Muscle layer of duodenum (tissue), 2 donors: ENCODE data around the gene RAD51B.

ENCODE experiments used
- H3K27ac ChIP-seq: one replicate; pipeline ENCODE4 v1.7.0; 2013; ENCODE audit warnings: mild to moderate bottlenecking, low read length
- H3K27me3 ChIP-seq: one replicate; pipeline ENCODE4 v1.7.0; 2013; ENCODE audit warnings: low read depth, mild to moderate bottlenecking, control low read depth, low read length
- H3K36me3 ChIP-seq, 2 donors: one replicate each; pipeline ENCODE4 v1.7.0; 2013; ENCODE audit warnings: low read length in 2 of 2, control low read depth in 1 of 2, mild to moderate bottlenecking in 1 of 2; ENCODE audit not compliant: insufficient read depth in 2 of 2, control insufficient read depth in 1 of 2
- H3K4me1 ChIP-seq, 2 donors: one replicate each; pipeline ENCODE4 v1.7.0; 2013; ENCODE audit warnings: low read length in 2 of 2, mild to moderate bottlenecking in 2 of 2, control low read depth in 1 of 2, moderate library complexity in 1 of 2; ENCODE audit not compliant: insufficient read depth in 2 of 2, control insufficient read depth in 1 of 2
- H3K4me3 ChIP-seq, 2 donors: one replicate each; pipeline ENCODE4 v1.7.0; 2013; ENCODE audit warnings: low read length in 2 of 2, low read depth in 1 of 2, mild to moderate bottlenecking in 1 of 2
- H3K9me3 ChIP-seq, 2 donors: one replicate each; pipeline ENCODE4 v1.7.0; 2013; ENCODE audit warnings: low read length in 2 of 2, control low read depth in 1 of 2, mild to moderate bottlenecking in 1 of 2; ENCODE audit not compliant: control insufficient read depth in 1 of 2
- donor health status: healthy.

Gene RAD51B

DNA sequence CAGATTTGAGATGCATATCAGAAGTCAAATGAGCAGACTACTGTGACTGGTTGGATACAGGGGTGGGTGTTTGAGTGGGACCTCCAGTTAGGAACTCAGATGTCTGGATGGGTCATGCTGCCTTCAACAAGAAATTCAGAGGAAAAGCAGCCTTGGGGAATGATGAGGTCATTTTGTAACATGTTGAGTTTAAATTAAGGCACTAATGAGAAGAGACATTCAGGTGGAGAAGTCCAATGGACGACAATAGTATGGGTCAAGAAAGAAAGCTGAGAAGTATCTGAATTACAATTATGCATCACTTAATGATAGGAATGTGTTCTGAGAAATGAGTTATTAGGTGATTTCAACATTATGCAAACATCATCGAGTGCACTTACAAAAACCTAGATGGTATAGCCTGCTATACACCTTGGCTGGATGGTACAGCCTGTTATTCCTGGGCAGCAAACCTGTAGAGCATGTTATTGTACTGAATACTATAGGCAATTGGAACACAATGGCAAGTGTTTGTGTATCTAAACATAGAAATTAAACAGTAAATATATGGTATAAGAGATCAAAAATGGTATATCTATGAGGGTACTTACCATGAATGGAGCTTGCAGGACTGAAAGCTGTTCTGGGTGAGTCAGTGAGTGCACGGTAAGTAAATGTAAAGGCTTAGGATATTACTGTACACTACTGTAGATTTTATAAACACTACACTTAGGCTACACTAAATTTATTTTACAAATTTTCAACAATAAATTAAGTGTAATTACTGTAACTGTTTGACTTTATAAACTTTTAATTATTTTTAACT is 414.7 kb downstream of the RAD51B start:
- peaks cover 24 to 27% of the 10 kb centered on the region in 2 donors for H3K4me1 ChIP-seq
- H3K27ac ChIP-seq = peak overlapping the region; percentile 70
- H3K4me3 ChIP-seq = no peak overlapping the region
- H3K36me3 ChIP-seq = no peaks in the 10 kb centered on the region
- H3K9me3 ChIP-seq = no peaks in the 10 kb centered on the region
- no peaks in the 10 kb centered on the region for H3K27me3 ChIP-seq

DNA sequence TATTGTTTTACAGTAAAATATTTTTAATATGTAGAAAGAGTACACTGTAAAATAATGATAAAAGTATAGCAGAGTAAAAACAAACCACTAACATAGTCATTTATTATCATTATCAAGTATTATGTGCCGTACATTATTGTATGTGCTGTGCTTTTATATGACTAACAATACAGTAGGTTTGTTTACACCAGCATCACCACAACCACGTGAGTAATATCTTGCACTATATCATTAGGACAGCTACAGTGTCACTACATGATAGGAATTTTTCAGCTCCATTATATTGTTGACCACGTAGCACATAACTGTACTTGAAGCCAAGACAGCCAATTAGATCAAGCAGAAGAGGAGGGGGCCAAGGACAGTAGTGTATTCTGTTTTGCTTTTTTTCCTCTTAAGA is 415.4 kb downstream of the RAD51B start:
- Histone ChIP-seq H3K9me3 (no peaks in the 10 kb centered on the region), H3K4me1 (peaks cover 24 to 32% of the 10 kb centered on the region in 2 donors), H3K36me3 (no peaks in the 10 kb centered on the region), H3K27ac (no peak overlapping the region), H3K27me3 (no peaks in the 10 kb centered on the region), H3K4me3 (no peak overlapping the region)

DNA sequence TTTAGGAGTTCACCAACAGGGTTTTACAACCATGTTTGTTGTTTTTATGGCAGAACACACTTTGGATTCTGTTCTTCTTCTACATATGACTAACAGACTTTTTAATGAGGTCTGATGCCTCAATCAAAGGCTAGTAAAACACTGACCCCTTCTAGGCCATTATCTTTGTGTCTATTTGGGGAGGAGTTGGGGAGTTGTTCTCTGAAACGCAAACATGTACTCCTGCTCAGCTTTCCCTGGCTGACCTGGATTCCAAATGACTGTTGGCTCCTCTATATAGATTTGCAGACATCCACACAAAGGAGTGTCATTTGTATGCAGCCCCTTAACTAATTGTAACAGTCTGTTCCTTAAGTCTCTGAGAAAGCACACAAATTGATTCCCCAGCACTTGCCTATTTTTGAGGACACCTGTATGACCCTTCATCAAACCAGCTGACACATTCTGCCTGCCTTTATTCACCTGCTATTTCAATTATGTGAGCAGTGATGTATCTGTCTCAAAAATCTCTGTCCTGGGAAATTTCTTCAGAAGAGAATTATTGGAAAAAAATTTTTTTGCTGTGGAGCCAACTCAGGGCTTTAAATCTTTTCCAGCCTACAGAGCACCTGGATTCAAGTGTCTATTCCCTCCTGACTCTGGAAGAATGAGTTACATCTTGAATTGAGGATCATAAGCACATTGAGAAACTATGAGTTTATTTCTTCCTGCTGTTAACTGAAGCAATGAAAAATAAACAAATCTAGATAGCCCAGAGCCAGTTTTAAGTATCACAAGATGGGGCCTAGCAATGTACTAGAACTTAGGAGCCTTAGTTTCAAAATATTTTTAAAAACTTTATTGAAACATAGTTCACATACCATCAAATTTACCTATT is 417.2 kb downstream of the RAD51B start:
- H3K4me1 ChIP-seq = peaks cover 18 to 36% of the 10 kb centered on the region in 2 donors
- H3K4me3 ChIP-seq = no peak overlapping the region
- peak overlapping the region; percentile 10 for H3K27ac ChIP-seq
- H3K36me3 ChIP-seq = no peaks in the 10 kb centered on the region
- H3K27me3 ChIP-seq = no peaks in the 10 kb centered on the region
- no peaks in the 10 kb centered on the region for H3K9me3 ChIP-seq

GRCh38 chr14:68238551-68238950 is 419.0 kb downstream of the RAD51B start:
- no peak overlapping the region for H3K4me3 ChIP-seq
- no peaks in the 10 kb centered on the region for H3K9me3 ChIP-seq
- no peaks in the 10 kb centered on the region for H3K36me3 ChIP-seq
- no peak overlapping the region for H3K27ac ChIP-seq
- H3K27me3 ChIP-seq = no peaks in the 10 kb centered on the region
- H3K4me1 ChIP-seq = peaks cover 3 to 27% of the 10 kb centered on the region in 2 donors

- Histone ChIP-seq H3K27me3 (no peaks in the 10 kb centered on the region), H3K36me3 (no peaks in the 10 kb centered on the region), H3K9me3 (no peaks in the 10 kb centered on the region), H3K27ac (peak overlapping the region; percentile 86), H3K4me1 (peaks cover 3 to 29% of the 10 kb centered on the region in 2 donors), H3K4me3 (no peak overlapping the region)
Measured at GRCh38 chr14:68238976-68239375, 419.4 kb downstream of the RAD51B start.

DNA sequence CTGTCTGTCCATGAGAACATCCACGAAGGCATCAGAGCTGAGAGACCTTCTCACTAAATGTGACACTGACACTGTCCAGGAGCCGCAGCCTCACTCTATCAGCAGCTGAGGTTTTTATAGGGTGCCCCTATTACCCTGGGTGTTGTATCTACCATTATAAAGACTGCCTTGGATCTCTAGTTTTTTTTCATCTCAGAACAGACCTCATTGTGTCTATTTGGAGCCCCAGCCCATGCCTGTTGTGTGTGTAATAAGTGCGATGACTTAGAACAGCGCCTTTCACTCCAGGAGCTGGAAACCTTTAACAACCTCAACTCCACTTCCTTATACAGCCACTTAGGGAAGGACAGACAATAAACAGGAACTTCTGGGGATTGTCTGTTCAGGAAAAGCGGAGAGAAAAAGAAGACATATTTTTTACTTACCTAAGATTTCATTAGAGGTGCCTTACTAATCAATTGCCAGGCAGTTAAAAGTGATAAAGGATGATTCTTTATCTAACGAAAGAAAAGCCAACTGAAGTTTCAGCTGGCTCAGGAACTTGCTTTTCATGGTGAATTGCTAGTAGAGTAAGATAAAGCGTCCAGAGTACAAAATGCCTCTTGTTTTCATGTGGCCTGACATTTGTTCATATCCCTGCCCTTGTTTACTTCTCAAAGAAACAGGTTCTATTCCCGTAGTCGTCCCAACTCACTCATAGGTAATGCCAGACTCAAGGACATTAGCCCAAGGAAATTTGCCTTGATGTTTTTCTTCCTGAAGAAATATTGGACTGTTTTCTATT is 420.6 kb downstream of the RAD51B start:
- no peaks in the 10 kb centered on the region for H3K27me3 ChIP-seq
- peaks cover 7 to 41% of the 10 kb centered on the region in 2 donors for H3K4me1 ChIP-seq
- H3K27ac ChIP-seq = peak overlapping the region; percentile 86
- H3K4me3 ChIP-seq = no peak overlapping the region
- no peaks in the 10 kb centered on the region for H3K9me3 ChIP-seq
- no peaks in the 10 kb centered on the region for H3K36me3 ChIP-seq

DNA sequence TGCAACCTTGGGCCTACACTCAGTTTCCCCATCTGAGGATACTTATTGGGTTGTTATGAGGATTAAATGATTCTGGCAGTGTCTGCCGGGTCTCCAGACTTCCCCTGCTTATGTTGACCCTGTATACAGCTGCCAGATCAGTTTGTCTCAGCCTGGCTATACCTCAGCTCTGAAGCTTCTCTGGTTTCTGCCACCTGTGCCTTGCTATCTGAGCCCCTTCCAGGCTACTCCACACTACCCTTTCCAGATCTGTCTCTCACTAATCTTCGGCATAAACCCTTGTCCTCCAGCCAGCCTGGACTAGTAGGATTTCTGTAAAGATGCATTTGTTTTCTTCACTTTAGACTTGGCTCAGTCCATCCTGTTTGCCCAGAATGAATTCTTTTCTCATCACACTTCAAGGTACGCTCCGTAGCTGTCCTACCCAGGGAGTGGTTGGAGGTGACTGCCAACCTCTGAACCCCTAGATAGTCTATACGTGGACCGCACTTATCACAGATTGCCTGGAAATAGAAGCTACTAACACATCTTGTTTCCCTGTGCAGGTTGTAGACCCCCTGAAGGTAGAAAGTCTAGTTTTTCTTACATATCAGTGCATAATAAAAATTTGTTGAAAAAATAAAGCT is 422.4 kb downstream of the RAD51B start:
- no peaks in the 10 kb centered on the region for H3K27me3 ChIP-seq

GRCh38 chr14:68243450-68244010 is 424.0 kb downstream of the RAD51B start:
- peak overlapping the region; percentile 90 for H3K27ac ChIP-seq
- peaks cover 23 to 69% of the 10 kb centered on the region in 2 donors for H3K4me1 ChIP-seq
- H3K27me3 ChIP-seq = no peaks in the 10 kb centered on the region
- H3K9me3 ChIP-seq = no peaks in the 10 kb centered on the region
- no peaks in the 10 kb centered on the region for H3K36me3 ChIP-seq
- H3K4me3 ChIP-seq = no peak overlapping the region

More for the DNA sequence above, 422.4 kb downstream of the RAD51B start:
- Histone ChIP-seq H3K36me3 (no peaks in the 10 kb centered on the region), H3K27ac (peak overlapping the region; percentile 75), H3K4me1 (peaks cover 8 to 57% of the 10 kb centered on the region in 2 donors), H3K4me3 (no peak overlapping the region), H3K9me3 (no peaks in the 10 kb centered on the region)

GRCh38 chr14:68244262-68244980 is 424.8 kb downstream of the RAD51B start:
- Histone ChIP-seq H3K36me3 (no peaks in the 10 kb centered on the region), H3K27ac (peak overlapping the region; percentile 90), H3K4me1 (peaks cover 29 to 77% of the 10 kb centered on the region in 2 donors), H3K4me3 (no peak overlapping the region), H3K9me3 (no peaks in the 10 kb centered on the region), H3K27me3 (no peaks in the 10 kb centered on the region)
